GM10248 (cell line): ENCODE results near the gene RAB11FIP3.

Experiments
- CTCF ChIA-PET: fragments of 300-600 bp; sonication (Branson Sonifier 250); formaldehyde crosslinking; extraction: SDS; loops from one replicate; lab custom pipeline; 2021; ENCODE audit warnings: antibody characterized with exemption; lab: Yijun Ruan, JAX
- POLR2A ChIA-PET: fragments of 350-650 bp; sonication (Branson Sonifier 250); formaldehyde crosslinking; extraction: SDS; loops from one replicate; lab custom pipeline; 2020; ENCODE audit warnings: antibody characterized with exemption; lab: Yijun Ruan, JAX
- DNase-seq: peaks from one replicate; pipeline ENCODE4 v3.0.0; 2012; ENCODE audit errors: extremely low spot score
- CTCF ChIP-seq: IDR thresholded peaks from 2 replicates; pipeline ENCODE4 v1.5.1; 2012; ENCODE audit warnings: mild to moderate bottlenecking, low read depth; ENCODE audit errors: extremely low read depth, missing control alignments, control extremely low read depth

RAB11FIP3 gene

GRCh38 chr16:392450-393030, 32.9 kb upstream of the RAB11FIP3 start:
- DNase-seq = no peak
- POLR2A ChIA-PET = interaction anchor here (0.9 kb wide), 1 partner anchor 12 kb away, joined by 4 read pairs; no protein-coding TSS in a partner anchor
- no peak for TF ChIP-seq CTCF
- CTCF ChIA-PET = interaction anchor here (1.1 to 1.4 kb wide), 4 partner anchors 9 to 323 kb away, joined by 3 to 5 read pairs (median 4); partner anchors contain the start of gene DECR2

GRCh38 chr16:396199-396598, 29.2 kb upstream of the RAB11FIP3 start:
- ChIA-PET CTCF (no interaction called here), POLR2A (interaction anchor here (0.6 to 0.7 kb wide), 2 partner anchors 10 to 1634 kb away, joined by 3 read pairs; no protein-coding TSS in a partner anchor)
- no peak for DNase-seq
- TF ChIP-seq CTCF = no peak

GRCh38 chr16:396605-397004, 28.8 kb upstream of the RAB11FIP3 start:
- TF ChIP-seq CTCF = no peak
- DNase-seq = no peak
- POLR2A ChIA-PET = interaction anchor here (0.7 kb wide), 1 partner anchor 11 kb away, joined by 3 read pairs; no protein-coding TSS in a partner anchor
- CTCF ChIA-PET = no interaction called here

- CTCF ChIA-PET = no interaction called here
- DNase-seq = peak; percentile 60
Observed at GRCh38 chr16:397135-397661, 28.3 kb upstream of the RAB11FIP3 start, which contains the start of gene NME4. Gene NME4, plus strand, starts transcription at chr16:397199. Its CDS starts 24 bp downstream, at chr16:397223.

GRCh38 chr16:397736-398332, 27.6 kb upstream of the RAB11FIP3 start:
- ChIA-PET CTCF (interaction anchor here (1.2 kb wide), 1 partner anchor 15 kb away, joined by 5 read pairs; no protein-coding TSS in a partner anchor), POLR2A (no interaction called here)
- TF ChIP-seq CTCF = no peak
- DNase-seq = peak; percentile 57

More at GRCh38 chr16:397135-397661, 28.3 kb upstream of the RAB11FIP3 start, which contains the start of gene NME4:
- no peak for TF ChIP-seq CTCF
- POLR2A ChIA-PET = interaction anchor here (0.7 kb wide), 1 partner anchor 11 kb away, joined by 3 read pairs; no protein-coding TSS in a partner anchor

GRCh38 chr16:398561-399339, 26.7 kb upstream of the RAB11FIP3 start:
- CTCF ChIA-PET = interaction anchor here (1.2 kb wide), 1 partner anchor 16 kb away, joined by 5 read pairs; no protein-coding TSS in a partner anchor
- DNase-seq = no peak
- POLR2A ChIA-PET = interaction anchor here (0.8 kb wide), 1 partner anchor 46 kb away, joined by 3 read pairs; no protein-coding TSS in a partner anchor
- no peak for TF ChIP-seq CTCF
